GM19328 (cell line): Measurements from ENCODE around the gene RNASE7.

Experiments
- ATAC-seq: cut with Tn5 transposase; IDR thresholded peaks from one replicate; pipeline ENCODE4 v1.9.1; 2021; ENCODE audit warnings: mild to moderate bottlenecking, moderate library complexity; ENCODE audit not compliant: unreplicated experiment

The RNASE7 gene

GRCh38 chr14:21066882-21067502 is 24.8 kb downstream of the RNASE7 start:
- no peak for ATAC-seq

- ATAC-seq, result no peak
These were observed 26.6 kb downstream of the RNASE7 start for GRCh38 chr14:21068521-21069387.

GRCh38 chr14:21069388-21070082 is 27.4 kb downstream of the RNASE7 start:
- ATAC-seq, result no peak

GRCh38 chr14:21070083-21070609 is 28.0 kb downstream of the RNASE7 start, which contains the start of gene ARHGEF40:
TSS of gene ARHGEF40 (plus strand) at chr14:21070304. CDS start at chr14:21070397, 93 bp downstream.
- ATAC-seq, result no peak

- peak; percentile 10 for ATAC-seq
These were observed 28.6 kb downstream of the RNASE7 start for GRCh38 chr14:21070610-21071224.

- peak; percentile 71 for ATAC-seq
These were observed 29.3 kb downstream of the RNASE7 start for GRCh38 chr14:21071225-21072030.

- ATAC-seq, result no peak
These were observed 29.9 kb downstream of the RNASE7 start for GRCh38 chr14:21072031-21072473.

GRCh38 chr14:21072781-21073339 is 30.7 kb downstream of the RNASE7 start:
- ATAC-seq, result no peak

- no peak for ATAC-seq
These were observed 31.8 kb downstream of the RNASE7 start for GRCh38 chr14:21073921-21074320.

- no peak for ATAC-seq
These were observed 32.5 kb downstream of the RNASE7 start for GRCh38 chr14:21074398-21075272.

GRCh38 chr14:21075719-21076437 is 33.7 kb downstream of the RNASE7 start:
- ATAC-seq, result no peak

- no peak for ATAC-seq
These were observed 35.5 kb downstream of the RNASE7 start for GRCh38 chr14:21077672-21078071.

- no peak for ATAC-seq
These were observed 36.1 kb downstream of the RNASE7 start for GRCh38 chr14:21078287-21078686.

- ATAC-seq, result no peak
These were observed 36.6 kb downstream of the RNASE7 start for GRCh38 chr14:21078726-21079125.

GRCh38 chr14:21081521-21082142 is 39.5 kb downstream of the RNASE7 start:
- no peak for ATAC-seq

- no peak for ATAC-seq
These were observed 41.6 kb downstream of the RNASE7 start for GRCh38 chr14:21083565-21084325.

- no peak for ATAC-seq
These were observed 42.2 kb downstream of the RNASE7 start for GRCh38 chr14:21084396-21084795.
